IMR-90 (cell line): ENCODE results near the gene SLC9A2. TPM values are rescaled to one million over a fixed set of nuclear protein-coding genes. Genes with fewer than 3 reads are reported as not detected.

ENCODE experiments used
- ATAC-seq: fragments of 200-7000 bp; cut with Tn5 transposase; 2 replicates; pipeline ENCODE4 v1.9.1; 2020; ENCODE audit warnings: low read depth, mild to moderate bottlenecking, moderate library complexity
- BruUV-seq: library from RNA; stranded (reverse); fragments of 400-500 nt; replicated peaks from 2 replicates; lab custom pipeline; 2021; lab: Mats Ljungman, UMichigan
- CTCF ChIA-PET: fragments of 300-600 bp; formaldehyde crosslinking; extraction: SDS; loops from one replicate; lab custom pipeline; 2021; ENCODE audit warnings: antibody characterized with exemption; lab: Yijun Ruan, JAX
- POLR2A ChIA-PET: fragments of 300-600 bp; sonication (Branson Sonifier 250); formaldehyde crosslinking; loops from one replicate; lab custom pipeline; 2022; ENCODE audit warnings: antibody characterized with exemption; ENCODE audit not compliant: unreplicated experiment; lab: Charles Lee
- DNase-seq: peaks from one replicate; pipeline ENCODE4 v3.0.0; 2013
- H2AFZ ChIP-seq: replicated peaks from 2 replicates; pipeline ENCODE3; 2013; ENCODE audit warnings: low read length, mild to moderate bottlenecking; ENCODE audit not compliant: poor library complexity
- H2AK5ac ChIP-seq: 2 replicates; pipeline ENCODE4 v1.6.1; 2013; ENCODE audit warnings: low read depth, low read length, inconsistent platforms
- H2AK9ac ChIP-seq: replicated peaks from 2 replicates; pipeline ENCODE3; 2013; ENCODE audit warnings: mild to moderate bottlenecking, low read depth, low read length, moderate library complexity; ENCODE audit not compliant: poor library complexity
- H2BK120ac ChIP-seq: 2 replicates; pipeline ENCODE4 v1.6.1; 2013; ENCODE audit warnings: low read depth, low read length, inconsistent platforms
- H2BK15ac ChIP-seq: 3 replicates; pipeline ENCODE4 v1.6.1; 2013; ENCODE audit warnings: low read depth, low read length, inconsistent platforms
- H2BK20ac ChIP-seq: 2 replicates; pipeline ENCODE4 v1.6.1; 2013; ENCODE audit warnings: low read depth, mild to moderate bottlenecking, inconsistent platforms, low read length, moderate library complexity
- H2BK5ac ChIP-seq: 2 replicates; pipeline ENCODE4 v1.6.1; 2013; ENCODE audit warnings: mild to moderate bottlenecking, low read depth, low read length, inconsistent platforms; ENCODE audit not compliant: poor library complexity, severe bottlenecking
- H3K14ac ChIP-seq: replicated peaks from 2 replicates; pipeline ENCODE4 v1.6.1; 2013; ENCODE audit warnings: low read depth, low read length, inconsistent platforms
- H3K18ac ChIP-seq: 2 replicates; pipeline ENCODE4 v1.6.1; 2013; ENCODE audit warnings: low read depth, low read length, control low read depth
- H3K23ac ChIP-seq: 2 replicates; pipeline ENCODE4 v1.6.1; 2013; ENCODE audit warnings: low read depth, low read length, inconsistent platforms
- H3K27ac ChIP-seq: 2 replicates; pipeline ENCODE4 v1.5.1; 2013; ENCODE audit warnings: mild to moderate bottlenecking, control low read depth, low read length; ENCODE audit not compliant: insufficient read depth
- H3K27me3 ChIP-seq: 2 replicates; pipeline ENCODE4 v1.6.1; 2013; ENCODE audit warnings: low read length; ENCODE audit not compliant: control insufficient read depth, insufficient read depth
- H3K36me3 ChIP-seq: 2 replicates; pipeline ENCODE4 v1.6.1; 2013; ENCODE audit warnings: low read length, mixed read lengths; ENCODE audit not compliant: control insufficient read depth, insufficient read depth
- H3K4ac ChIP-seq: 2 replicates; pipeline ENCODE4 v1.6.1; 2013; ENCODE audit warnings: low read depth, low read length, inconsistent platforms
- H3K4me1 ChIP-seq: 2 replicates; pipeline ENCODE4 v1.6.1; 2013; ENCODE audit warnings: low read length, mixed read lengths; ENCODE audit not compliant: control insufficient read depth, insufficient read depth
- H3K4me2 ChIP-seq: 2 replicates; pipeline ENCODE4 v1.6.1; 2013; ENCODE audit warnings: low read depth, mild to moderate bottlenecking, control low read depth, low read length, moderate library complexity
- H3K4me3 ChIP-seq: 2 replicates; pipeline ENCODE4 v1.5.1; 2013; ENCODE audit warnings: low read depth, mild to moderate bottlenecking, control low read depth, low read length, moderate library complexity; ENCODE audit not compliant: insufficient read depth
- H3K56ac ChIP-seq: 2 replicates; pipeline ENCODE4 v1.6.1; 2013; ENCODE audit warnings: low read length, inconsistent platforms; ENCODE audit not compliant: insufficient read depth; ENCODE audit errors: extremely low read depth
- H3K79me1 ChIP-seq, 2 experiments: 2 replicates each; pipeline ENCODE4 v1.6.1; 2013; ENCODE audit warnings: low read length in 2 of 2, inconsistent platforms in 1 of 2, low read depth in 1 of 2
- H3K9ac ChIP-seq: 2 replicates; pipeline ENCODE4 v1.6.1; 2013; ENCODE audit warnings: low read depth, low read length, control low read depth
- H3K9me1 ChIP-seq: 2 replicates; pipeline ENCODE4 v1.6.1; 2013; ENCODE audit warnings: low read length, inconsistent platforms; ENCODE audit not compliant: insufficient read depth
- H3K9me3 ChIP-seq: 2 replicates; pipeline ENCODE4 v1.6.1; 2013; ENCODE audit warnings: low read length; ENCODE audit not compliant: control insufficient read depth, insufficient read depth
- H4K20me1 ChIP-seq: 2 replicates; pipeline ENCODE4 v1.6.1; 2013; ENCODE audit warnings: low read length, inconsistent platforms; ENCODE audit not compliant: insufficient read depth
- H4K5ac ChIP-seq: 2 replicates; pipeline ENCODE4 v1.6.1; 2013; ENCODE audit warnings: mild to moderate bottlenecking, low read depth, low read length, control low read depth
- H4K8ac ChIP-seq, 2 experiments: 2 replicates each; pipeline ENCODE4 v1.6.1; 2013; ENCODE audit warnings: low read depth in 2 of 2, low read length in 2 of 2, control low read depth in 1 of 2, inconsistent platforms in 1 of 2
- H4K91ac ChIP-seq: 2 replicates; pipeline ENCODE4 v1.6.1; 2013; ENCODE audit warnings: low read depth, low read length, inconsistent platforms; ENCODE audit not compliant: insufficient read depth
- BHLHE40 ChIP-seq: fragments of 150-350 bp; IDR thresholded peaks from 2 replicates; pipeline ENCODE4 v1.6.1; 2016; ENCODE audit warnings: mild to moderate bottlenecking, low read depth, low read length
- CEBPB ChIP-seq: IDR thresholded peaks from 2 replicates; pipeline ENCODE4 v1.6.1; 2012; ENCODE audit warnings: low read depth, low read length, improper control_type of control experiment
- CHD1 ChIP-seq: IDR thresholded peaks from 2 replicates; pipeline ENCODE4 v1.6.1; 2012; ENCODE audit warnings: low read depth, low read length, improper control_type of control experiment
- CTCF ChIP-seq: conservative IDR thresholded peaks from 2 replicates; pipeline ENCODE4 v1.5.1; 2012; ENCODE audit warnings: mild to moderate bottlenecking, low read depth, low read length, improper control_type of control experiment
- ELK1 ChIP-seq: fragments of 150-350 bp; IDR thresholded peaks from 2 replicates; pipeline ENCODE4 v1.6.1; 2016; ENCODE audit warnings: low read depth, mild to moderate bottlenecking, low read length, moderate library complexity, borderline replicate concordance
- FOS ChIP-seq: fragments of 150-350 bp; IDR thresholded peaks from 2 replicates; pipeline ENCODE4 v1.6.1; 2016; ENCODE audit warnings: low read depth, low read length
- MAFK ChIP-seq: IDR thresholded peaks from 2 replicates; pipeline ENCODE4 v1.6.1; 2012; ENCODE audit warnings: low read depth, low read length, improper control_type of control experiment
- MAZ ChIP-seq: IDR thresholded peaks from 2 replicates; pipeline ENCODE4 v1.6.1; 2012; ENCODE audit warnings: low read depth, mild to moderate bottlenecking, low read length, improper control_type of control experiment, moderate library complexity, borderline replicate concordance
- MXI1 ChIP-seq: IDR thresholded peaks from 2 replicates; pipeline ENCODE4 v1.6.1; 2012; ENCODE audit warnings: low read depth, mild to moderate bottlenecking, low read length, moderate library complexity, borderline replicate concordance
- NFE2L2 ChIP-seq: fragments of 150-350 bp; IDR thresholded peaks from 2 replicates; pipeline ENCODE4 v1.6.1; 2016; ENCODE audit warnings: low read depth, mild to moderate bottlenecking, low read length
- POLR2A ChIP-seq: IDR thresholded peaks from 2 replicates; pipeline ENCODE4 v1.6.1; 2012; ENCODE audit warnings: mild to moderate bottlenecking, low read depth, low read length
- RAD21 ChIP-seq: IDR thresholded peaks from 2 replicates; pipeline ENCODE4 v1.6.1; 2012; ENCODE audit warnings: low read length, improper control_type of control experiment
- RCOR1 ChIP-seq: IDR thresholded peaks from 2 replicates; pipeline ENCODE4 v1.6.1; 2012; ENCODE audit warnings: mild to moderate bottlenecking, low read length, improper control_type of control experiment; ENCODE audit not compliant: insufficient replicate concordance
- RFX5 ChIP-seq: IDR thresholded peaks from 2 replicates; pipeline ENCODE4 v1.8.0; 2012; ENCODE audit warnings: low read depth, mild to moderate bottlenecking, low read length, moderate library complexity
- SMC3 ChIP-seq: fragments of 150-350 bp; IDR thresholded peaks from 2 replicates; pipeline ENCODE4 v1.6.1; 2016; ENCODE audit warnings: low read depth, mild to moderate bottlenecking, antibody characterized with exemption, low read length, moderate library complexity
- USF2 ChIP-seq: fragments of 150-350 bp; IDR thresholded peaks from 2 replicates; pipeline ENCODE4 v1.6.1; 2017; ENCODE audit warnings: mild to moderate bottlenecking, antibody characterized with exemption, low read length, low read depth
- WGBS, 2 experiments: methylation state at CpG; one replicate each; pipeline versions ENCODE4 v1.1.5 to v1.1.7; 2013; ENCODE audit warnings: missing lambda C conversion rate in 2 of 2; ENCODE audit not compliant: insufficient read length in 1 of 2; ENCODE audit errors: extremely low coverage in 2 of 2; 5-methylcytosine and 5-hydroxymethylcytosine counted together
- dilution Hi-C: fragments of 300-500 bp; cut with HindIII; formaldehyde crosslinking; loops from one replicate; pipeline ENCODE4 v1.14.3; 2018; ENCODE audit warnings: low sequenced_read_pairs; ENCODE audit not compliant: unreplicated experiment
- in situ Hi-C: fragments of 300-500 bp; cut with MboI; formaldehyde crosslinking; loops from 3 replicates; pipeline ENCODE4 v1.14.3; 2019; ENCODE audit warnings: low sequenced_read_pairs, inconsistent platforms, mixed read lengths
- intact Hi-C: fragments of 100-400 bp; cut with micrococcal nuclease; formaldehyde crosslinking; loops from 2 replicates; pipeline ENCODE4 v1.10.0; 2022
- polyA plus RNA-seq, 3 experiments: library from polyadenylated mRNA; depleted of rRNA; stranded (reverse); fragments of >200 nt; gene quantifications; 2 replicates each; pipeline ENCODE4 v1.2.3, GENCODE V29; 2012; ENCODE audit warnings: low replicate concordance in 1 of 3
- total RNA-seq: library from RNA; depleted of rRNA; stranded (reverse); fragments of >200 nt; gene quantifications from 2 replicates; pipeline ENCODE4 v1.2.3, GENCODE V29; 2012

Gene SLC9A2
- total and polyA plus RNA-seq, 2 of the 4 experiments (the other 2 are of a cell fraction), result not detected

GRCh38 chr2:102698369-102699111 lies 79.2 kb downstream of the SLC9A2 start:
- Histone ChIP-seq H2AK5ac (no peak overlapping the region), H2AFZ (no peak overlapping the region), H2AK9ac (no peak overlapping the region), H3K27ac (no peak overlapping the region), H3K9me1 (no peaks in the 10 kb centered on the region), H3K23ac (no peak overlapping the region), H3K79me1 (no peaks in the 10 kb centered on the region), H2BK20ac (no peak overlapping the region), H4K20me1 (no peaks in the 10 kb centered on the region), H3K4ac (no peak overlapping the region), H4K91ac (no peak overlapping the region), H3K56ac (no peak overlapping the region), H3K4me2 (no peak overlapping the region), H3K14ac (no peak overlapping the region), H3K9me3 (no peaks in the 10 kb centered on the region), H4K8ac (no peak overlapping the region), H3K18ac (no peak overlapping the region), H2BK5ac (no peak overlapping the region), H3K9ac (no peak overlapping the region), H4K5ac (no peak overlapping the region), H2BK15ac (no peak overlapping the region), H2BK120ac (no peak overlapping the region), H3K36me3 (no peaks in the 10 kb centered on the region), H3K4me1 (no peaks in the 10 kb centered on the region), H3K4me3 (no peak overlapping the region), H3K27me3 (peaks cover 1% of the 10 kb centered on the region; the same call in 1 of the 2 replicates)
- CTCF ChIA-PET, result no interaction called here
- intact Hi-C loops (no loop called here), in situ Hi-C loops (no loop called here), dilution Hi-C loops (no loop called here)
- TF ChIP-seq RCOR1, result no peak
- no peak for TF ChIP-seq USF2
- no peak for TF ChIP-seq BHLHE40
- no peak for TF ChIP-seq FOS
- no peak for TF ChIP-seq POLR2A
- no peak for TF ChIP-seq MAZ
- TF ChIP-seq MXI1, result no peak
- no peak for TF ChIP-seq RFX5
- TF ChIP-seq MAFK, result no peak
- no peak for TF ChIP-seq SMC3
- no peak for TF ChIP-seq RAD21
- no peak for TF ChIP-seq CEBPB
- TF ChIP-seq NFE2L2, result no peak
- TF ChIP-seq CTCF, result no peak
- no peak for TF ChIP-seq CHD1
- TF ChIP-seq ELK1, result no peak
- POLR2A ChIA-PET, result no interaction called here
- no peak for ATAC-seq
- no peak for DNase-seq
- BruUV-seq, result no TSS peak
- 80% methylated on average over 1 of the region's 6 CpGs; no CpG with 5 or more reads in 1 of the 2 experiments for WGBS, 2 experiments
